Esophagus (tissue), 2 donors: ENCODE results near the gene JARID2. TPM values are rescaled to one million over a fixed set of nuclear protein-coding genes. Genes with fewer than 3 reads are reported as not detected.

Experiments used
- H3K27ac ChIP-seq, 2 donors: one replicate each; pipeline ENCODE4 v1.5.1; 2013; ENCODE audit warnings: low read depth in 2 of 2, mild to moderate bottlenecking in 2 of 2, inconsistent platforms in 1 of 2, low read length in 1 of 2, moderate library complexity in 1 of 2
- H3K27me3 ChIP-seq, 2 donors: one replicate each; pipeline ENCODE4 v1.6.1; 2013; ENCODE audit warnings: low read length in 2 of 2, control low read depth in 1 of 2, mild to moderate bottlenecking in 1 of 2; ENCODE audit not compliant: insufficient read depth in 2 of 2, control insufficient read depth in 1 of 2
- H3K36me3 ChIP-seq, 2 donors: one replicate each; pipeline ENCODE4 v1.6.1; 2013; ENCODE audit warnings: low read length in 1 of 2; ENCODE audit not compliant: control insufficient read depth in 2 of 2, insufficient read depth in 2 of 2
- H3K4me1 ChIP-seq, 2 donors: one replicate each; pipeline ENCODE4 v1.6.1; 2013; ENCODE audit warnings: low read length in 1 of 2; ENCODE audit not compliant: control insufficient read depth in 2 of 2, insufficient read depth in 2 of 2
- H3K4me3 ChIP-seq, 2 donors: one replicate each; pipeline ENCODE4 v1.5.1; 2013; ENCODE audit warnings: low read length in 2 of 2, mild to moderate bottlenecking in 2 of 2, low read depth in 1 of 2, moderate library complexity in 1 of 2
- H3K9me3 ChIP-seq, 2 donors: one replicate each; pipeline ENCODE4 v1.6.1; 2013; ENCODE audit warnings: mild to moderate bottlenecking in 2 of 2, low read depth in 1 of 2, low read length in 1 of 2, moderate library complexity in 1 of 2; ENCODE audit not compliant: control insufficient read depth in 2 of 2, insufficient read depth in 1 of 2
- WGBS, 2 donors: extraction: QIAGEN DNeasy Blood & Tissue Kit; methylation state at CpG; one replicate each; pipeline ENCODE4 v1.1.7; 2013; 5-methylcytosine and 5-hydroxymethylcytosine counted together
- polyA plus RNA-seq, 2 donors: library from polyadenylated mRNA; stranded (reverse); fragments of 200-250 nt; gene quantifications; one replicate each; pipeline ENCODE4 v1.2.3, GENCODE V29; 2013
- donor health status: healthy with polysubstance abuse.
- donor health status: Bipolar disorder and iron deficiency.

JARID2 gene
- polyA plus RNA-seq, 2 donors, result 7.9 to 8.3 TPM

DNA sequence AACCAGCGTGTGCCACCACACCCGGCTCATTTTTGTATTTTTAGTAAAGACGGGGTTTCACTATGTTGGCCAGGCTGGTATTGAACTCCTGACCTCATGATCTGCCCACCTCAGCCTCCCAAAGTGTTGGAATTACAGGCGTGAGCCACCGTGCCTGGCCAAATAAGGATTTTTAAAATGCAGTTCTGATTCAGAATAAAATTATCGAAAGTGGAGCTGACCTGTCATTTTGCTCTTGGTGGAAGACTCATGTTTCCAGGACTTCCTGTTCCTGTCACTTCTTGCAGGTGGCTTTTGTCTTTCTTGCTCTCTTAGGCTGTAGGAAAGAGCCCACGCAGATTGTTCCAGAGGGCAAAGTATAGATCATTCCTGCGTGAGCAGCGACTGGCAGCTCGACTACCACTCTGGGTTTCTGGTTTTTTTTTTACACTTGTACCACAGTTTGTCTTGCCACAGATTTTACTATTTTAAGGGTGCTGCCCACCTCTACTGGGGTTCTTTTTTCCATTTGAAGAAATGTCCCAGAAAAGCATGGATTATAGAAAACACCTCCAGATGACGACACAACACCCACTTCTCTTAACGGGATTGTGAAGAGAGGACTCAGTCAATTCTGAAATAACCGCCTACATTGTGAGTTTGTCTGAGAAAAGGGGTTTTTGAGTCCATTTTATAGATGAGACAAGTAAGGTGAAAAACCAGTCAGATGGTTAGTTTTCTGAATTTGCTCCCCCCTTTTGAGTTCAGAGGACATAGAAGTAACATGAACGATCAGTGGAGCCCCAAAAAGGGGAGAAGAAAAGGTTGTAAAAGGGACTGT lies 7.5 kb downstream of the JARID2 start:
- Histone ChIP-seq H3K9me3 (no peaks in the 10 kb centered on the region), H3K27ac (no peak overlapping the region), H3K4me1 (peaks cover 3 to 11% of the 10 kb centered on the region in 2 donors), H3K36me3 (peaks cover 3% of the 10 kb centered on the region in 2 donors), H3K27me3 (no peaks in the 10 kb centered on the region), H3K4me3 (no peak overlapping the region)
- 72 to 78% methylated on average over 14 of the region's 14 CpGs for WGBS, 2 donors

DNA sequence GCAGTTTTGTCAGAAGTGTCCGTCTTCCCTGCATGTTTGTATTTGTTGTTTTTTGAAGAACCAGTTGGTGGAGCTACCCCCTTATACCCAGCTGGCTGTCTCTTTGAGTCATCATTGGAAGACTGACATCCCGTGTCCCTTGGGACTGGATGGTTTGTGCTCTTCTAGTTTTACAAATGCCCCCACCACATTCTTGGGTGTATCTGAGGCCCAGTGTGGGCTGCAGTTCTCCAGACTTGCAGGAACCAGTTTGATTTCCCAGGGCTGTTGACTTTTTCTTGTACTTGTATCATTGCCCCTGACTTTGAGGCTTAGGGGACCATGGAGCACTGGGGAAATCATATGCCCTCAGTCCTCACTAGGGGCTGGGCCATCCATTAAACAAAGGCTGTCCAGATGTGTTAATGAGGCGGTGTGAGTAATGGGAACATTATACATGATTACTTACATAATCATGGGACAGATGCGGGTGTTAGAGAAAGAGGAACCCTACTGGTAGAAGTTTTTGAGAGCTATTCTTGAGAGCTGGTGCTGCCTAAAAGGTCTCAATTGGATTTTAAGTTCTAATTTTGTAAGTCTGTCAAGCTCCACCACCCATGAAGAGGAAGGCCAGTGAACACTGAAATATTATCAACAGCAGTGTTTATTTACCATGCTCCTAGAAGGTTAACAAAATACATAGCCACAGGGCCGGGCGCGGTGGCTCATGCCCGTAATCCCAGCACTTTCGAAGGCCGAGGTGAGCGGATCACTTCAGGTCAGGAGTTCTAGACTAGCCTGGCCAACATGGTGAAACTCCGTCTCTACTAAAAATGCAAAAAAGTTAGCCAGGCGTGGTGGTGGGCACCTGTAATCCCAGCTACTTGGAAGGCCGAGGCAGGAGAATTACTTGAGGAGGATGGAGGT lies 8.5 kb downstream of the JARID2 start:
- Histone ChIP-seq H3K4me3 (no peak overlapping the region), H3K27ac (peak overlapping the region in 1 of 2 donors; percentile 19), H3K27me3 (no peaks in the 10 kb centered on the region), H3K36me3 (peaks cover 3% of the 10 kb centered on the region in 2 donors), H3K9me3 (no peaks in the 10 kb centered on the region), H3K4me1 (peaks cover 3 to 11% of the 10 kb centered on the region in 2 donors)
- 76 to 83% methylated on average over 14 of the region's 14 CpGs for WGBS, 2 donors

DNA sequence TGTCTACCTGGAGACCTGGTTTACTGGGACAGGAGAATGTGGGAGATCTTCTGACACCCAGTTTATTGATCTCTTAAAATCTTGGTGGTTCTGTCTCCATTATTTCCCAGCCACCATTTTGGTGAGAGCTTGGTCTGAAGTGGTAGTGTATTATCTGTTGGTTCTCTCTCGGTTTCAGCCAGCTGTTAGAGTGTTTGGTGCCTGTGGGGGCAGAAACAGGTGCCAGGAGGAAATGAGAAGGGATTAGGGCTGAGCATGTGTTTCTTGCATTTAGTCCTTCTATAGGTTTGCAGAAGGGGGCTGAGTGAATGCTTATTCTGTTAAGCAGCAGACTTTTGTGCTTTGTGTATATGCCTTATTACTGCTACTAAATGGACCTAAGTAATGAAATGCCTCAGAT lies 9.6 kb downstream of the JARID2 start:
- H3K27ac ChIP-seq, result peak overlapping the region in 1 of 2 donors; percentile 40
- H3K36me3 ChIP-seq, result peaks cover 3% of the 10 kb centered on the region in 2 donors
- H3K27me3 ChIP-seq, result no peaks in the 10 kb centered on the region
- H3K4me1 ChIP-seq, result peaks cover 3 to 11% of the 10 kb centered on the region in 2 donors
- no peak overlapping the region for H3K4me3 ChIP-seq
- H3K9me3 ChIP-seq, result no peaks in the 10 kb centered on the region
- 48 to 53% methylated on average over 1 of the region's 1 CpG for WGBS, 2 donors

DNA sequence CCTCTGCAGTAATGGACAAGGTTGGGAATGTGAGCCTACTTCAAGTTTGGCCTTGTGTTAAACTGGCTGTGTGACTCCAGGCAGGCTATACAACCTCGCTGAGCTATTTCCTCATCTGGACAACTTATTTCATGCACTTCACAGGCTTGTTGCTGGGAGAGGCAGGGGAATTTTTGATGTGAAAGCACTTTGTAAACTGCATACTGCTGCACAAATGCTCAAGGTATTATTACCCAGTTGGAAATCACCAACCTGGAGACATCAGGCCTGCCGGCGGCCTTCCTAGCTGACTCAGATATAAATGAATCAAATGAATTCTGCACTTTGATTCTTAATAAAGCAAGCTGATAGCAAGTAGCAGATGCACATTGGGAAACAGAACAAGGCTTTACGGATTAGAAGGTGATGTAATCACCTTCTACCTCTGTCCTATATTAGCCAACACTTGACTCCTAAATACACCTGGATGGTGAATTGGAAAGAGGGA lies 10.1 kb downstream of the JARID2 start:
- 46 to 48% methylated on average over 4 of the region's 4 CpGs for WGBS, 2 donors
- Histone ChIP-seq H3K27me3 (no peaks in the 10 kb centered on the region), H3K4me1 (peaks cover 3 to 9% of the 10 kb centered on the region in 2 donors), H3K36me3 (peaks cover 3% of the 10 kb centered on the region in 2 donors), H3K27ac (no peak overlapping the region), H3K4me3 (no peak overlapping the region), H3K9me3 (no peaks in the 10 kb centered on the region)

DNA sequence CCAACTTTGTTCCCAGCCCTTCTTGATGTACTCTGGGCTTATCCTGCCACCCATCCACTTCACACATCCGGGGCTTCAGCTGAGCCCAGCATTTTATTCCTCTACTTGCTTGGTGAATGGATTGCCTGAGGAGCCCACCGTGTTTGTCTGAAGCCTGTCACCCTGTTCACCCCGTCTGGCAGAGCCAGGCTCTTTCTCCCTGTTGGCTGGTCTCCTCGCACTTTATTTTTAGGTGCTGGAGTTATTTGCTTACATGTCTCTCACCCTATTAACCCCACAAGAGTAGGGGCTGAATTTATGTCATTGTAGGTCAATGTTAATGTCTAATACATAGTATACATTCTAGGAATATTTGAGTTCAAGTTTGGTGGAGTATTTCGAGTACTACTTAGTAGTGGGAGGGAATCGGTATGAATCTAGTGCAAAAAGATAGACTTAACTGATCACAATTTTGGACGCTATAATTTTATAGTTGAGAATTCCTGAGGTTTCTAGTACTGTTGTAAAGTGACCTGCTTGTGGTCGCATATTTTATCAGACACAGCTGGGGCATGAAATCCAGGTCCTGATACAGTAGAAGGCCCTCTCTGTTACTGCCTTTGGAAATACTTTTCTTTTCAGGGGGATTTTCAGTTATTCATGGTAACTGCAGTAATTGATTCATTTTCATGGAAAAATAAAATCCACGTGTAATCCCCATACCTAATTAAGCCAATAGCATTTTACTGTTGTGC lies 10.8 kb downstream of the JARID2 start:
- H3K27me3 ChIP-seq, result no peaks in the 10 kb centered on the region
- peaks cover 3% of the 10 kb centered on the region in 2 donors for H3K36me3 ChIP-seq
- 69 to 70% methylated on average over 9 of the region's 9 CpGs for WGBS, 2 donors
- peaks cover 3 to 6% of the 10 kb centered on the region in 2 donors for H3K4me1 ChIP-seq
- H3K9me3 ChIP-seq, result no peaks in the 10 kb centered on the region
- H3K4me3 ChIP-seq, result no peak overlapping the region
- H3K27ac ChIP-seq, result peak overlapping the region in 1 of 2 donors; percentile 55

DNA sequence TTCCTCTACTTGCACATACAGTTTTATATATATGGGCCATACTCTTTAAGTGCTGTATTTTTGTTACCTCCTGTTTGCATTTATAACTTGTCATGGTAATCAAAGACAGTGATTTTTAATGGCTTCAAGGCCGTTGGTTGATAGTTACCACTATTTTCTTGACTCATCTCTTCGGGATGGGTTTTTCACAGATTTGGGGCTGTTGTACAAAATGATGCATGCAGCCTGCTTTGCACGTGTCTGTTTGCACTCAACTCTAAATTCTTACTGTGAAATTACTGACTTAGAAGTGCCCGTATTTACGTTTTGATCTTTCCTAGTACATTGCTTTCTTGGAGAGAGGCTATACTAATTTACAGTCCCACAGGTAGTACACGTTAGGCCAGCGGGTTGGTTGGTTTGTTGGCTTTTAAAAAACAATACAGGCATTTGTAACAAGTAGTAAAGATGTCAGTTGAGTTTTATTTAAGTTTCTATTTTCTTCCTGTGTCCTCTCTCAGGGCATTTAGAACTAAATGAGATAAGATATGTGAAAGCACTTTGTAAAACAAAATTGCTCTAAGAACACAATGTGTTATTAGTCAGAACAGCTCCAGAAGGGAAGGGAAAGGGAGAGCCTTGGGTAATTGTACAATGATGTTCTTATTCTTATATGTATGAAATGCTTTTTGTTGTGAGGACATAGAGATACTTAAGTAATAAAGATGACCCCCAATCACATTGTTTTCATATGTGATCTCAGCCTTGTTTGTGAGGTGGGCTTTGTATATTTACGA lies 11.7 kb downstream of the JARID2 start:
- 81 to 91% methylated on average over 8 of the region's 8 CpGs for WGBS, 2 donors
- Histone ChIP-seq H3K36me3 (peaks cover 3% of the 10 kb centered on the region in 2 donors), H3K27me3 (no peaks in the 10 kb centered on the region), H3K9me3 (no peaks in the 10 kb centered on the region), H3K4me1 (peaks cover 3 to 6% of the 10 kb centered on the region in 2 donors), H3K4me3 (no peak overlapping the region), H3K27ac (no peak overlapping the region)

DNA sequence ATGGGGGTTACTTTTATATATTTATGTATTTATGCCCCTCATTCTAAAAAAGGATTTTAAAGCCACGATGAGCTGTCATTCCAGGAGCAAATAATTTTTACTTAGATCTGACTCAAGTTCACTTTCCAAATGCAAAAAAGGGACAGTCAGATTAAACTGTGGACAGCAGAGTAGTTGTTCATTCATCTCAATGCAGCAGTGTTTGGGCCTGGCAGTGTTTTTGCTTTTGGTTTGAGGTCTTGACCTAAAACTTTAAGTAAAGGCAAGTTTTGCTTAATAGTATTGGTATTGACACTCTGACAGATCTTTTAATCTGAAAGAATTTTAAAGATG lies 13.9 kb downstream of the JARID2 start:
- Histone ChIP-seq H3K36me3 (peaks cover 3% of the 10 kb centered on the region in 2 donors), H3K4me1 (peaks cover 3 to 4% of the 10 kb centered on the region in 2 donors), H3K4me3 (no peak overlapping the region), H3K9me3 (no peaks in the 10 kb centered on the region), H3K27ac (no peak overlapping the region), H3K27me3 (no peaks in the 10 kb centered on the region)
- 44 to 59% methylated on average over 1 of the region's 1 CpG for WGBS, 2 donors

DNA sequence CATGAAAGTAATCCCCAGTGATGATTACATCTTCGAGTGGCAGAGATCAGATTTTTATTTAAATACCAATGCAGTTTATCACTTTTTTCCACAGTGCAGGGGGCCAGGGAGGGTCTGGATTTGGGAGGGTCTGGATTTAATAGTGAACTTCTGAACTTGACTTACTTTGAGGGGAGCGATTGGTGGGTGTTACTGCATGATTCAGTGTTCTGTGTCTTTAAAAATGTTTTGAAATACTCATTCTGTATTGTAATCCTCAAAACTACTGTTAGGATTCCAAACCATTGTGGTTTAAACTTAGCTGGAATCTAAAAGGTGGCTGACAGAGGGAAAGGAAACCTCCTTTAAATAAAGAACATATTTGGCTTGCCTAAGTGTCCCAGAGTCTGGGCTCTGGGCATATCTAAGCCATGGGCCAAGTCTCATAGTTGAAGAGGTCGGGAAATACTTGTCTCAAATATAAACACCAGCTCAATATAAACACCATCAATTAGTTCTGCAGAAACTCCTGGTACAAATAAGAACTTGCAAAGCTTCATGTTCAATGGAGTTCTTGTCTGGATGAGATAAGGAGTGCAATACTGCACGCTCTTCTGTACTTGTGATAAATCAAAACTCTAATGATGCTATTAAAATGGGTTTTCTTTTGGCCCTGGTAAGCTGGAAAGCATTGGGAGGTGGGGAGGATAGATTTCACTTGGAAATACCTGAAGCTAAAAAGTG lies 14.4 kb downstream of the JARID2 start:
- 44 to 52% methylated on average over 4 of the region's 4 CpGs for WGBS, 2 donors
- Histone ChIP-seq H3K36me3 (peaks cover 3% of the 10 kb centered on the region in 2 donors), H3K27me3 (no peaks in the 10 kb centered on the region), H3K4me3 (no peak overlapping the region), H3K4me1 (peaks cover 3 to 4% of the 10 kb centered on the region in 2 donors), H3K9me3 (no peaks in the 10 kb centered on the region), H3K27ac (no peak overlapping the region)
